AG04450 (cell line): ENCODE results near the gene PTCH1. TPM values are rescaled to one million over a fixed set of nuclear protein-coding genes. Genes with fewer than 3 reads are reported as not detected.

Source experiments
- CTCF ChIA-PET: fragments of 300-600, 350-600 bp; formaldehyde crosslinking; extraction: SDS; loops from one replicate; lab custom pipeline; 2022; ENCODE audit warnings: antibody characterized with exemption, inconsistent platforms; lab: Charles Lee
- POLR2A ChIA-PET: fragments of 350-600 bp; formaldehyde crosslinking; extraction: SDS; loops from one replicate; lab custom pipeline; 2021; ENCODE audit warnings: antibody characterized with exemption, inconsistent platforms; lab: Yijun Ruan, JAX
- DNase-seq: peaks from one replicate; pipeline ENCODE4 v3.0.0-alpha.2; 2011; ENCODE audit warnings: low read depth, low spot score
- H3K27ac ChIP-seq: one replicate; pipeline ENCODE4 v1.5.1; 2012; ENCODE audit warnings: low read depth, low read length, control low read depth
- H3K27me3 ChIP-seq: one replicate; pipeline ENCODE4 v1.6.0; 2012; ENCODE audit warnings: low read length; ENCODE audit not compliant: control insufficient read depth, insufficient read depth
- H3K4me3 ChIP-seq: 2 replicates; pipeline ENCODE4 v1.5.1; 2011; ENCODE audit warnings: mild to moderate bottlenecking, low read depth, low read length, control low read depth
- H3K9me3 ChIP-seq: 2 replicates; pipeline ENCODE4 v1.5.1; 2012; ENCODE audit warnings: low read length; ENCODE audit not compliant: control insufficient read depth, insufficient read depth
- CTCF ChIP-seq: IDR thresholded peaks from 2 replicates; pipeline ENCODE4 v1.5.1; 2011; ENCODE audit warnings: low read depth, low read length, control low read depth, inconsistent platforms
- polyA plus RNA-seq: library from polyadenylated mRNA; depleted of rRNA; stranded (reverse); fragments of >200 nt; gene quantifications from 2 replicates; pipeline ENCODE4 v1.2.3, GENCODE V29; 2011

PTCH1 gene
- polyA plus RNA-seq, 1 experiment, result 7.3 TPM

- no peak overlapping the region for H3K27ac ChIP-seq
- ChIA-PET POLR2A (no interaction called here), CTCF (interaction anchor here (1.0 kb wide), 1 partner anchor 346 kb away, joined by 3 read pairs; no protein-coding TSS in a partner anchor)
- H3K4me3 ChIP-seq, result no peak overlapping the region
- peaks cover 14% of the 10 kb centered on the region for H3K27me3 ChIP-seq
- no peaks in the 10 kb centered on the region; the same call in 1 of the 2 replicates for H3K9me3 ChIP-seq
- no peak for DNase-seq
- no peak for TF ChIP-seq CTCF
Measured at GRCh38 chr9:95513711-95514110, 3.1 kb downstream of the PTCH1 start.

- Histone ChIP-seq H3K4me3 (peak overlapping the region; percentile 88), H3K9me3 (no peaks in the 10 kb centered on the region; the same call in 1 of the 2 replicates), H3K27me3 (peaks cover 6% of the 10 kb centered on the region), H3K27ac (no peak overlapping the region)
- no peak for TF ChIP-seq CTCF
- CTCF ChIA-PET, result no interaction called here
- no peak for DNase-seq
- POLR2A ChIA-PET, result no interaction called here
Measured at GRCh38 chr9:95512709-95513095, 4.1 kb downstream of the PTCH1 start.

- Histone ChIP-seq H3K4me3 (peak overlapping the region; percentile 88), H3K27ac (no peak overlapping the region), H3K9me3 (no peaks in the 10 kb centered on the region; the same call in 1 of the 2 replicates), H3K27me3 (peaks cover under 1% of the 10 kb centered on the region)
- no peak for TF ChIP-seq CTCF
- CTCF ChIA-PET, result interaction anchor here (0.8 to 1.1 kb wide), 4 partner anchors 22 to 707 kb away, joined by 3 read pairs; no protein-coding TSS in a partner anchor
- no peak for DNase-seq
- POLR2A ChIA-PET, result no interaction called here
Measured at GRCh38 chr9:95511952-95512708, 4.6 kb downstream of the PTCH1 start.

- H3K9me3 ChIP-seq, result no peaks in the 10 kb centered on the region; the same call in 1 of the 2 replicates
- TF ChIP-seq CTCF, result no peak
- CTCF ChIA-PET, result interaction anchor here (0.8 to 1.1 kb wide), 4 partner anchors 21 to 707 kb away, joined by 3 read pairs; no protein-coding TSS in a partner anchor
- peak overlapping the region; percentile 88 for H3K4me3 ChIP-seq
- POLR2A ChIA-PET, result no interaction called here
- H3K27ac ChIP-seq, result peak overlapping the region; percentile 87
- no peak for DNase-seq
- no peaks in the 10 kb centered on the region for H3K27me3 ChIP-seq
Measured at GRCh38 chr9:95511616-95511931, 5.2 kb downstream of the PTCH1 start.
